ENCODE data around the gene RPE65. TPM values are rescaled to one million over a fixed set of nuclear protein-coding genes. Genes with fewer than 3 reads are reported as not detected.

The RPE65 gene
- polyA plus RNA-seq, 2 of the 4 experiments (the other 2 are of a cell fraction), result not detected

DNA sequence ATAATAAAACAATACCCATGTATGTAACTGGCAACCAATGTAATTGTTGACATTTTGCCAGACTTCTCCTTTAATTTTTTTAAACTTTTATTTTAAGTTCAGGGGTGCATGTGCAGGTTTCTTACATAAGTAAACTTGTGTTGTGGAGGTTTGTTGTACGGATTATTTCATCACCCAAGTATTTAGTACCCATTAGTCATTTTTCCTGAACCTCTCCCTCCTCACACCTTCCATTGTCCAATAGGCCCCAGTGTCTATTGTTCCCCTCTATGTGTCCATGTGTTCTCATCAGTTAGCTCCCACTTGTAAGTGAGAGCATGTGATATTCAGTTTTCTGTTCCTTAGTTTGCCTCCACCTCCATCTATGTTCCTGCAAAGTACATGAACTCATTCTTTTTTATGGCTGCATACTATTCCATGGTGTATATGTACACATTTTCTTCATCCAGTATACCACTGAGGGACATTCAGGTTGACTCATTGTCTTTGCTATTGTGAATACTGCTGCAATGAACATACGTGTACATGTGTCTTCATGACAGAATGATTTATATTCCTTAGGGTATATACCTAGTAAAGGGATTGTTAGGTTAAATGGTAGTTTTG, 40.4 kb upstream of the RPE65 start:
- DNase-seq (ENCODE audit: low read depth in 1 of 2, low spot score in 1 of 2), result no peak
- FAIRE-seq, result no peak
- ATAC-seq, result no peak
- no peak overlapping the region for H3K4me2 ChIP-seq
- H3K4me3 ChIP-seq, result no peak overlapping the region
- TF ChIP-seq MAZ (IDR thresholded peaks at IDR 0.05; ENCODE audit: borderline replicate concordance, low read depth, low read length) (no peak), BCL3 (IDR thresholded peaks at IDR 0.05) (no peak), HEYL (CRISPR knock-in tag; IDR thresholded peaks at IDR 0.05) (no peak), ZNF302 (CRISPR knock-in tag; IDR thresholded peaks at IDR 0.05) (no peak), TP53 (CRISPR knock-in tag; IDR thresholded peaks at IDR 0.05) (no peak), SREBF2 (IDR thresholded peaks at IDR 0.05) (no peak), CBX8 (IDR thresholded peaks at IDR 0.05) (no peak), RAD21 (conservative IDR thresholded peaks at IDR 0.05 in 1 of 2, IDR thresholded peaks at IDR 0.05 in 1 of 2) (no peak), CTCF (IDR thresholded peaks at IDR 0.05) (no peak), EHMT2 (IDR thresholded peaks at IDR 0.05; ENCODE audit: low read depth) (no peak), HOXB5 (CRISPR knock-in tag; IDR thresholded peaks at IDR 0.05) (no peak), HOXA7 (CRISPR knock-in tag; IDR thresholded peaks at IDR 0.05) (no peak), ZFP36 (IDR thresholded peaks at IDR 0.05; ENCODE audit: borderline replicate concordance, partially characterized antibody) (no peak), EP300 (IDR thresholded peaks at IDR 0.05) (no peak), USF2 (IDR thresholded peaks at IDR 0.05) (no peak)
- H3K27ac ChIP-seq, result no peak overlapping the region
- H3K4me1 ChIP-seq, result peaks cover 4% of the 10 kb centered on the region; the same call in 1 of the 3 replicates
- ChIA-PET CTCF (no interaction called here), POLR2A (no interaction called here)
- H3K9me3 ChIP-seq, result no peaks in the 10 kb centered on the region
- WGBS (ENCODE audit: missing lambda C conversion rate), result 88% methylated on average over 2 of the region's 2 CpGs

DNA sequence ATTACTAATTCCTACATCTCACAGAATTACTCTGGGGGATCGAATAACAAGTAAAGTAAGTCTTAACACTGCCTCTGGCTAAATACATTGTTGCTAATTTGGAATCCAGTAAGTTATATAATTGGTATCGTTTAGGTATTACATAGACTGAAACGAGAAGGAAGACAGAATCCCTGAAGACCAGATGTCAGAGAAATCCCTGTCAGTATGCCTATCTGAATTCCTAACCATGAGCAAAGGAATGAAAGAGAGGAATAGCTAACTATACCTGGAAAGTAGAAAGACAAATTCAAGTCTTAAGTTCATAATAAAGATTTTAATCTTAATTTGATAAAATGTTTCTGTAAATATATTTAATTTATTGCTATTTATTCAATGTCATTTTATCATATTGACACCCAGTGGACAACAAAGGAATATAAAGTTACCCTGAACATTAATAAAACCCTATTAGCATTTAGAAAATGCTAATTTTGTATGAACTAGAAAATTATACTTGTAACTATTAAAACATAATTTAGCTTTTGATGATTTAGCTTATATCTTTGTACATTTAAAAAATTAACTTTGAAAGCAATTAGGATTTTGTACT, 35.8 kb upstream of the RPE65 start:
- no peak for FAIRE-seq
- ChIA-PET POLR2A (interaction anchor here (0.6 kb wide), 1 partner anchor 1929 kb away, joined by 4 read pairs; no protein-coding TSS in a partner anchor), CTCF (interaction anchor here (1.0 kb wide), 1 partner anchor 1251 kb away, joined by 3 read pairs; no protein-coding TSS in a partner anchor)
- H3K9me3 ChIP-seq, result no peaks in the 10 kb centered on the region
- H3K4me3 ChIP-seq, result no peak overlapping the region
- 59% methylated on average over 3 of the region's 3 CpGs for WGBS (ENCODE audit: missing lambda C conversion rate)
- H3K27ac ChIP-seq, result no peak overlapping the region
- H3K4me2 ChIP-seq, result no peak overlapping the region
- no peaks in the 10 kb centered on the region for H3K4me1 ChIP-seq
- no peak for ATAC-seq
- DNase-seq (ENCODE audit: low read depth in 1 of 2, low spot score in 1 of 2), result no peak
- no peak for TF ChIP-seq EP300 (IDR thresholded peaks at IDR 0.05)
- TF ChIP-seq PBX3 (IDR thresholded peaks at IDR 0.05), result no peak
- no peak for TF ChIP-seq JUN (IDR thresholded peaks at IDR 0.05)
- TF ChIP-seq, protein P1, sequence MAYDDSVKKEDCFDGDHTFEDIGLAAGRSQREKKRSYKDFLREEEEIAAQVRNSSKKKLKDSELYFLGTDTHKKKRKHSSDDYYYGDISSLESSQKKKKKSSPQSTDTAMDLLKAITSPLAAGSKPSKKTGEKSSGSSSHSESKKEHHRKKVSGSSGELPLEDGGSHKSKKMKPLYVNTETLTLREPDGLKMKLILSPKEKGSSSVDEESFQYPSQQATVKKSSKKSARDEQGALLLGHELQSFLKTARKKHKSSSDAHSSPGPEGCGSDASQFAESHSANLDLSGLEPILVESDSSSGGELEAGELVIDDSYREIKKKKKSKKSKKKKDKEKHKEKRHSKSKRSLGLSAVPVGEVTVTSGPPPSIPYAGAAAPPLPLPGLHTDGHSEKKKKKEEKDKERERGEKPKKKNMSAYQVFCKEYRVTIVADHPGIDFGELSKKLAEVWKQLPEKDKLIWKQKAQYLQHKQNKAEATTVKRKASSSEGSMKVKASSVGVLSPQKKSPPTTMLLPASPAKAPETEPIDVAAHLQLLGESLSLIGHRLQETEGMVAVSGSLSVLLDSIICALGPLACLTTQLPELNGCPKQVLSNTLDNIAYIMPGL (CRISPR knock-in tag; IDR thresholded peaks at IDR 0.05; ENCODE audit: borderline replicate concordance), result no peak
- TF ChIP-seq HOXB13 (CRISPR knock-in tag; IDR thresholded peaks at IDR 0.05; ENCODE audit: low read depth), result no peak
- TF ChIP-seq CHD4 (IDR thresholded peaks at IDR 0.05; ENCODE audit: borderline replicate concordance), result no peak
- no peak for TF ChIP-seq ELK1 (IDR thresholded peaks at IDR 0.05; ENCODE audit: low read depth, low read length)
- TF ChIP-seq ZFP36 (IDR thresholded peaks at IDR 0.05; ENCODE audit: borderline replicate concordance, partially characterized antibody), result no peak
- TF ChIP-seq CEBPB (IDR thresholded peaks at IDR 0.05), result no peak
- TF ChIP-seq ZNF302 (CRISPR knock-in tag; IDR thresholded peaks at IDR 0.05), result no peak
- no peak for TF ChIP-seq EHF (CRISPR knock-in tag; IDR thresholded peaks at IDR 0.05)
- no peak for TF ChIP-seq SMC3 (IDR thresholded peaks at IDR 0.05)
- TF ChIP-seq RFX5 (IDR thresholded peaks at IDR 0.05), result no peak
- TF ChIP-seq MAZ (IDR thresholded peaks at IDR 0.05; ENCODE audit: borderline replicate concordance, low read depth, low read length), result no peak
- no peak for TF ChIP-seq HES2 (IDR thresholded peaks at IDR 0.05)
- no peak for TF ChIP-seq SREBF2 (IDR thresholded peaks at IDR 0.05)
